Endothelial cell of umbilical vein (primary cell): Measurements from ENCODE around the gene KIAA1217. TPM values are rescaled to one million over a fixed set of nuclear protein-coding genes. Genes with fewer than 3 reads are reported as not detected.

Experiments used
- BruUV-seq: library from RNA; stranded (reverse); fragments of 400-500 nt; replicated peaks from 2 replicates; lab custom pipeline; 2021; lab: Mats Ljungman, UMichigan
- CTCF ChIA-PET: fragments of 300-600, 350-600 bp; sonication (Branson Sonifier 250); formaldehyde crosslinking; loops from one replicate; lab custom pipeline; 2021; ENCODE audit warnings: antibody characterized with exemption, inconsistent platforms; lab: Charles Lee
- POLR2A ChIA-PET: fragments of 300-600, 350-600 bp; sonication (Branson Sonifier 250); formaldehyde crosslinking; loops from one replicate; lab custom pipeline; 2021; ENCODE audit warnings: antibody characterized with exemption, inconsistent platforms; lab: Charles Lee
- DNase-seq: peaks from one replicate; pipeline ENCODE4 v3.0.0-alpha.2; 2011; ENCODE audit warnings: low read depth, low spot score
- FAIRE-seq: peaks from 2 replicates; lab custom pipeline; 2011; peaks lifted over from hg19 to GRCh38; lab: Jason Lieb, UNC
- H2AFZ ChIP-seq: 2 replicates; pipeline ENCODE4 v1.6.0; 2012; ENCODE audit warnings: low read depth, low read length, control low read depth, inconsistent platforms
- H3K27ac ChIP-seq: 2 replicates; pipeline ENCODE4 v1.5.1; 2011; ENCODE audit warnings: low read depth, mild to moderate bottlenecking, control low read depth, low read length, moderate library complexity; ENCODE audit not compliant: insufficient read depth
- H3K27me3 ChIP-seq, 2 experiments: 2 replicates each; pipeline versions ENCODE4 v1.6.0 to v1.6.1; 2011; ENCODE audit warnings: low read length in 2 of 2, mixed read lengths in 1 of 2; ENCODE audit not compliant: control insufficient read depth in 2 of 2, insufficient read depth in 2 of 2
- H3K36me3 ChIP-seq, 2 experiments: 2 replicates in 1 of 2; 3 replicates in 1 of 2; pipeline ENCODE4 v1.5.1; 2011; ENCODE audit warnings: low read length in 2 of 2, mild to moderate bottlenecking in 1 of 2, moderate library complexity in 1 of 2; ENCODE audit not compliant: control insufficient read depth in 2 of 2, insufficient read depth in 2 of 2; ENCODE audit errors: extremely low read depth in 1 of 2
- H3K4me1 ChIP-seq: 3 replicates; pipeline ENCODE4 v1.5.1; 2011; ENCODE audit warnings: mild to moderate bottlenecking, low read length; ENCODE audit not compliant: control insufficient read depth, insufficient read depth; ENCODE audit errors: extremely low read depth
- H3K4me2 ChIP-seq: 2 replicates; pipeline ENCODE4 v1.6.1; 2011; ENCODE audit warnings: low read length, control low read depth, mixed read lengths; ENCODE audit not compliant: insufficient read depth
- H3K4me3 ChIP-seq, 3 experiments: fragments of 200-600 bp in 1 of 3; sonication (generic), shearing (Covaris generic) in 1 of 3; replicated peaks in 1 of 3; 2 replicates each; pipeline ENCODE4 v1.5.1; 2011 to 2016; ENCODE audit warnings: control low read depth in 3 of 3, low read length in 3 of 3, mild to moderate bottlenecking in 2 of 3, inconsistent platforms in 1 of 3, low read depth in 1 of 3, moderate library complexity in 1 of 3; ENCODE audit not compliant: insufficient read depth in 1 of 3
- H3K79me2 ChIP-seq: 2 replicates; pipeline ENCODE4 v1.6.0; 2012; ENCODE audit warnings: low read length, inconsistent platforms; ENCODE audit not compliant: control insufficient read depth, insufficient read depth
- H3K9ac ChIP-seq: replicated peaks from 2 replicates; pipeline ENCODE3; 2011; ENCODE audit warnings: low read length, control low read depth; ENCODE audit not compliant: insufficient read depth; ENCODE audit errors: extremely low read depth
- H3K9me1 ChIP-seq: replicated peaks from 3 replicates; pipeline ENCODE4 v1.6.0; 2011; ENCODE audit warnings: mild to moderate bottlenecking, low read length; ENCODE audit not compliant: control insufficient read depth, insufficient read depth; ENCODE audit errors: extremely low read depth
- H3K9me3 ChIP-seq: replicated peaks from 2 replicates; pipeline ENCODE4 v1.5.1; 2012; ENCODE audit warnings: low read length, inconsistent platforms; ENCODE audit not compliant: control insufficient read depth, insufficient read depth
- H4K20me1 ChIP-seq: replicated peaks from 2 replicates; pipeline ENCODE3; 2011; ENCODE audit warnings: mild to moderate bottlenecking, low read length; ENCODE audit not compliant: control insufficient read depth, insufficient read depth; ENCODE audit errors: extremely low read depth
- EZH2 ChIP-seq: IDR thresholded peaks from 2 replicates; pipeline ENCODE4 v1.6.1; 2012; ENCODE audit warnings: borderline replicate concordance, low read depth, mild to moderate bottlenecking, moderate library complexity, low read length, inconsistent platforms; ENCODE audit not compliant: severe bottlenecking
- FOS ChIP-seq: IDR thresholded peaks from 2 replicates; pipeline ENCODE4 v1.6.1; 2011; ENCODE audit warnings: mild to moderate bottlenecking, low read length, moderate library complexity, borderline replicate concordance; ENCODE audit not compliant: insufficient read depth
- GATA2 ChIP-seq: IDR thresholded peaks from 2 replicates; pipeline ENCODE4 v1.7.0; 2011; ENCODE audit warnings: low read depth, mild to moderate bottlenecking, moderate library complexity, mixed read lengths, low read length; ENCODE audit not compliant: insufficient read length, insufficient read depth
- JUN ChIP-seq: IDR thresholded peaks from 2 replicates; pipeline ENCODE4 v1.6.1; 2011; ENCODE audit warnings: borderline replicate concordance, low read depth; ENCODE audit not compliant: insufficient read length, insufficient read depth
- MYC ChIP-seq: IDR thresholded peaks from one replicate; pipeline ENCODE4 v1.6.1; 2011; ENCODE audit warnings: mild to moderate bottlenecking, low read depth, low read length
- POLR2A ChIP-seq: IDR thresholded peaks from 2 replicates; pipeline ENCODE4 v1.6.1; 2012; ENCODE audit warnings: low read depth, mild to moderate bottlenecking, control low read depth, low read length
- POLR2AphosphoS5 ChIP-seq: IDR thresholded peaks from 2 replicates; pipeline ENCODE4 v1.6.1; 2012; ENCODE audit warnings: low read depth, mild to moderate bottlenecking, control low read depth, low read length, moderate library complexity; ENCODE audit not compliant: insufficient read depth
- dilution Hi-C: fragments of 300-500 bp; cut with MboI; formaldehyde crosslinking; loops from one replicate; pipeline ENCODE4 v1.15.0; 2019; ENCODE audit warnings: low sequenced_read_pairs; ENCODE audit not compliant: extremely low pct_ligation_motif_present
- intact Hi-C: fragments of 100-400 bp; cut with micrococcal nuclease; formaldehyde crosslinking; loops from one replicate; pipeline ENCODE4 v1.10.0; 2022
- polyA plus RNA-seq, 4 experiments: library from polyadenylated mRNA; depleted of rRNA in 3 of 4; stranded (reverse) in 3 of 4; unstranded in 1 of 4; fragments of >200 nt; gene quantifications; 2 replicates each; pipeline versions ENCODE4 v1.2.1 to v1.2.3, GENCODE V29; 2011 to 2012; ENCODE audit warnings: missing spikeins in 1 of 4
- total RNA-seq: library from RNA; stranded (reverse); gene quantifications from 2 replicates; pipeline ENCODE4 v1.2.3, GENCODE V29; 2021
- TF ChIP-seq, protein P1 (sequence below), 2 donors: IDR thresholded peaks; 1 replicate in 1 of 2; 2 replicates in 1 of 2; pipeline ENCODE4 v1.5.1; 2011; ENCODE audit warnings: low read length in 2 of 2, mild to moderate bottlenecking in 2 of 2, moderate library complexity in 2 of 2, control low read depth in 1 of 2, inconsistent platforms in 1 of 2, low read depth in 1 of 2; ENCODE audit not compliant: insufficient read depth in 1 of 2; ENCODE audit errors: extremely low read depth in 1 of 2
- TF ChIP-seq, protein P2 (sequence below): IDR thresholded peaks from 2 replicates; pipeline ENCODE4 v1.6.1; 2011; ENCODE audit not compliant: insufficient read depth, insufficient read length

Gene KIAA1217
- total and polyA plus RNA-seq, 2 donors (not counting 3 experiments of a cell fraction or from before 2014, with no cell fraction given) = 0.83 to 10.3 TPM

DNA sequence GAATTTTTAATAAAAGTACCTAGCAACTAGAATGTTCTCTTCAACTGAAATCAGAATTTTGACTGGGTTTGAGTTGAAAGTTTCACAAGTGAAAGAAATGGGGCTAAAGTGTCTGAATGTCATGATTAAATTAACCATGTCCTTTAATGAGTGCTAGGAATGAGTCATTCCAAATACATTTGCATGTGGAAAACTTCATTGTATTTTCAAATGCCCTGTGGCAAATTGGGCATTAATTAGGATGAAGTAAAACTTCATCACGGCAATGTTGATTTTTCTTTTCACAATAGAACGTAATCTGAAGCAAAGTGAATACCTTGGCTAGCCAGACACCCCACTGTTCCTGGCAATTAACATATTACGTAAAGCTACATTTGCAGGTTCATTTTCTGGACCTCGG lies 166.6 kb downstream of the KIAA1217 start:
- H3K36me3 ChIP-seq = no peaks in the 10 kb centered on the region
- intact Hi-C loops (no loop called here), dilution Hi-C loops (no loop called here)
- no peak for TF ChIP-seq GATA2
- TF ChIP-seq, protein P1, sequence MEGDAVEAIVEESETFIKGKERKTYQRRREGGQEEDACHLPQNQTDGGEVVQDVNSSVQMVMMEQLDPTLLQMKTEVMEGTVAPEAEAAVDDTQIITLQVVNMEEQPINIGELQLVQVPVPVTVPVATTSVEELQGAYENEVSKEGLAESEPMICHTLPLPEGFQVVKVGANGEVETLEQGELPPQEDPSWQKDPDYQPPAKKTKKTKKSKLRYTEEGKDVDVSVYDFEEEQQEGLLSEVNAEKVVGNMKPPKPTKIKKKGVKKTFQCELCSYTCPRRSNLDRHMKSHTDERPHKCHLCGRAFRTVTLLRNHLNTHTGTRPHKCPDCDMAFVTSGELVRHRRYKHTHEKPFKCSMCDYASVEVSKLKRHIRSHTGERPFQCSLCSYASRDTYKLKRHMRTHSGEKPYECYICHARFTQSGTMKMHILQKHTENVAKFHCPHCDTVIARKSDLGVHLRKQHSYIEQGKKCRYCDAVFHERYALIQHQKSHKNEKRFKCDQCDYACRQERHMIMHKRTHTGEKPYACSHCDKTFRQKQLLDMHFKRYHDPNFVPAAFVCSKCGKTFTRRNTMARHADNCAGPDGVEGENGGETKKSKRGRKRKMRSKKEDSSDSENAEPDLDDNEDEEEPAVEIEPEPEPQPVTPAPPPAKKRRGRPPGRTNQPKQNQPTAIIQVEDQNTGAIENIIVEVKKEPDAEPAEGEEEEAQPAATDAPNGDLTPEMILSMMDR (IDR thresholded peaks at IDR 0.05; ENCODE audit: extremely low read depth in 1 of 2, insufficient read depth in 1 of 2, low read depth in 1 of 2, low read length in 2 of 2) = no peak
- TF ChIP-seq, protein P2, sequence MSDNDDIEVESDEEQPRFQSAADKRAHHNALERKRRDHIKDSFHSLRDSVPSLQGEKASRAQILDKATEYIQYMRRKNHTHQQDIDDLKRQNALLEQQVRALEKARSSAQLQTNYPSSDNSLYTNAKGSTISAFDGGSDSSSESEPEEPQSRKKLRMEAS = no peak
- no peak for TF ChIP-seq POLR2AphosphoS5
- H3K4me1 ChIP-seq = no peaks in the 10 kb centered on the region
- H3K9me1 ChIP-seq = no peaks in the 10 kb centered on the region
- ChIA-PET POLR2A (no interaction called here), CTCF (no interaction called here)
- FAIRE-seq (no peak), DNase-seq (no peak)
- H3K9ac ChIP-seq = no peak overlapping the region
- no peaks in the 10 kb centered on the region for H4K20me1 ChIP-seq
- H2AFZ ChIP-seq = no peak overlapping the region
- no peaks in the 10 kb centered on the region for H3K9me3 ChIP-seq
- H3K27ac ChIP-seq = no peak overlapping the region
- BruUV-seq = no TSS peak
- no peak overlapping the region for H3K4me3 ChIP-seq
- H3K4me2 ChIP-seq = no peak overlapping the region
- no peaks in the 10 kb centered on the region for H3K79me2 ChIP-seq
- H3K27me3 ChIP-seq = no peaks in the 10 kb centered on the region

DNA sequence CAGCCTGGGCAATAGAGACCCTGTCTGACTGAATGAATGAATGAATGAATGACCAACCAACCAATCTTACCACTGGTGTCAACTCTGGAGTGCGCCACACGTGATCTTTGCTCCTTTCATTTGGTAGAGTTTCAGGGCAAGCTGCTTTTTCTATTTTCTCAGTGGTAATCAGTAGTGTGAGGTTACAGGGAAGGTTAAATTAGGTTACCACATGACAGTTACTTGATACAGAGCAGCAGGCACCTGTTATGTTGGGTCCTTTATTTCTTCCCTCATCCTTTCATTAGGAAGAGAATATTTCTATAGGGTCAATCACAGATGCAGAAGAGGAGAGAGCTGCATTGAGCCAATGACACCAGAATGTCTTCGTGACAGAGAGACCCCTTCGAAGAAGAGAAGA lies 167.8 kb downstream of the KIAA1217 start:
- Histone ChIP-seq H3K27ac (no peak overlapping the region), H4K20me1 (no peaks in the 10 kb centered on the region), H3K9me3 (no peaks in the 10 kb centered on the region), H3K27me3 (no peaks in the 10 kb centered on the region), H3K9ac (no peak overlapping the region), H3K9me1 (no peaks in the 10 kb centered on the region), H3K79me2 (no peaks in the 10 kb centered on the region), H3K4me3 (no peak overlapping the region), H2AFZ (no peak overlapping the region), H3K4me2 (no peak overlapping the region), H3K4me1 (no peaks in the 10 kb centered on the region), H3K36me3 (no peaks in the 10 kb centered on the region)
- dilution Hi-C loops = no loop called here
- CTCF ChIA-PET = no interaction called here
- FAIRE-seq (no peak), DNase-seq (no peak)
- BruUV-seq = no TSS peak
- TF ChIP-seq JUN (no peak), FOS (no peak), POLR2AphosphoS5 (no peak), GATA2 (no peak), EZH2 (no peak), POLR2A (no peak), MYC (no peak)
- TF ChIP-seq, protein P1 (IDR thresholded peaks at IDR 0.05; ENCODE audit: extremely low read depth in 1 of 2, insufficient read depth in 1 of 2, low read depth in 1 of 2, low read length in 2 of 2) = no peak
- TF ChIP-seq, protein P2 = no peak
- intact Hi-C loops = no loop called here
- POLR2A ChIA-PET = no interaction called here
